Activated T-cell treated with anti-CD3 and anti-CD28 coated beads, Interleukin-2, amount 50 U/mL, for 72 hours (primary cell): ENCODE data around the gene OTOR. TPM values are rescaled to one million over a fixed set of nuclear protein-coding genes. Genes with fewer than 3 reads are reported as not detected.

Source experiments
- ATAC-seq, 2 donors: fragments of 150-1000 bp; cut with Tn5 transposase; replicated peaks in 1 of 2; 2 replicates each; pipeline ENCODE4 v1.10.0; 2021; ENCODE audit warnings: moderate library complexity in 2 of 2, mild to moderate bottlenecking in 1 of 2
- DNase-seq, 2 donors: peaks; one replicate each; pipeline ENCODE4 v3.0.0; 2021 to 2022; ENCODE audit warnings: mixed read lengths in 1 of 2
- H3K27ac Mint-ChIP-seq: one replicate; pipeline ENCODE4 v1.8.0; 2022; ENCODE audit warnings: mild to moderate bottlenecking, moderate library complexity, mixed read lengths
- H3K27me3 Mint-ChIP-seq: one replicate; pipeline ENCODE4 v1.8.0; 2022; ENCODE audit warnings: low read depth, mixed read lengths
- H3K36me3 Mint-ChIP-seq, 2 donors: one replicate each; pipeline ENCODE4 v1.8.0; 2022; ENCODE audit warnings: mixed read lengths in 2 of 2, mild to moderate bottlenecking in 1 of 2; ENCODE audit not compliant: insufficient read depth in 2 of 2
- H3K4me1 Mint-ChIP-seq: one replicate; pipeline ENCODE4 v1.8.0; 2022; ENCODE audit warnings: low read depth, mixed read lengths
- H3K4me3 Mint-ChIP-seq, 2 donors: one replicate each; pipeline ENCODE4 v1.8.0; 2022; ENCODE audit warnings: mild to moderate bottlenecking in 2 of 2, mixed read lengths in 2 of 2, moderate library complexity in 2 of 2
- H3K9me3 Mint-ChIP-seq, 2 donors: one replicate each; pipeline ENCODE4 v1.8.0; 2022; ENCODE audit warnings: mixed read lengths in 2 of 2
- total RNA-seq, 2 donors: library from RNA; stranded (reverse); gene quantifications; one replicate each; pipeline ENCODE4 v1.2.3, GENCODE V29; 2022

The OTOR gene
- total RNA-seq, 2 donors from 2014 or later = not detected

GRCh38 chr20:16759181-16759563 is 11.0 kb downstream of the OTOR start:
- Mint-ChIP-seq H3K27me3 (peaks cover 15% of the 10 kb centered on the region), H3K36me3 (peaks cover 0 to 2% of the 10 kb centered on the region in 2 donors), H3K9me3 (peaks cover 0 to 7% of the 10 kb centered on the region in 2 donors), H3K27ac (no peak overlapping the region), H3K4me3 (no peak overlapping the region), H3K4me1 (peaks cover 10% of the 10 kb centered on the region)
- DNase-seq (no peak), ATAC-seq (no peak)

GRCh38 chr20:16760431-16761304 is 12.5 kb downstream of the OTOR start:
- H3K9me3 Mint-ChIP-seq = peaks cover 0 to 5% of the 10 kb centered on the region in 2 donors
- peaks cover 10% of the 10 kb centered on the region for H3K4me1 Mint-ChIP-seq
- no peak for DNase-seq
- H3K36me3 Mint-ChIP-seq = peaks cover 0 to 2% of the 10 kb centered on the region in 2 donors
- peaks cover 16% of the 10 kb centered on the region for H3K27me3 Mint-ChIP-seq
- no peak overlapping the region for H3K4me3 Mint-ChIP-seq
- H3K27ac Mint-ChIP-seq = no peak overlapping the region
- no peak for ATAC-seq

DNA sequence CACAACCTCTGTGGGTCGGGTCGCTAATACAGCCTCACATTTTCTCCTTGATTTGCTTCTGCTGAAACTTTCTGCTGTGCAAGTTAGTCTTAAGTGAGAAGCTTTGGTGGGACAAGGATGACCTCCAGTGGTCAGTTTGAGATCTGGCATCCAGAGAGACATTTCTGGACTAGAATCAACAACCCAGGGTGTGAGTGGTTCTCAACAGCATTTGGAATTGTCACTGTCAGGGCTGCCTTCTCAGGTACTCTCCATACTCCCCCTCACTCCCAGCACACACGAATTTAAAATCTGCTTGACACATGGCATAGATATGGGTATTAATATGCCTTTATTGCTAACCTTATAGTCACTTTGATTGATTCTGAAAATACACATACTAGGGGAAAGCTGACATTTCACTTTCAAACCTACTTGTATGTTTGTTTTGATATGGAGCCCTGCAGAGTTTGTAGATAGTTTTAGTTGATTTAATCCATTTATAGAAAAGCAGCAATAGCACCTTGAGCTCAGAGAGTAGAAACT is 13.2 kb downstream of the OTOR start:
- peak; percentile 61 to 72 for ATAC-seq
- no peak overlapping the region for H3K4me3 Mint-ChIP-seq
- peaks cover 10% of the 10 kb centered on the region for H3K4me1 Mint-ChIP-seq
- peak; percentile 36 to 45 for DNase-seq
- peaks cover 22% of the 10 kb centered on the region for H3K27me3 Mint-ChIP-seq
- H3K9me3 Mint-ChIP-seq = peaks cover 0 to 2% of the 10 kb centered on the region in 2 donors
- no peak overlapping the region for H3K27ac Mint-ChIP-seq
- H3K36me3 Mint-ChIP-seq = peaks cover 0 to under 1% of the 10 kb centered on the region in 2 donors

DNA sequence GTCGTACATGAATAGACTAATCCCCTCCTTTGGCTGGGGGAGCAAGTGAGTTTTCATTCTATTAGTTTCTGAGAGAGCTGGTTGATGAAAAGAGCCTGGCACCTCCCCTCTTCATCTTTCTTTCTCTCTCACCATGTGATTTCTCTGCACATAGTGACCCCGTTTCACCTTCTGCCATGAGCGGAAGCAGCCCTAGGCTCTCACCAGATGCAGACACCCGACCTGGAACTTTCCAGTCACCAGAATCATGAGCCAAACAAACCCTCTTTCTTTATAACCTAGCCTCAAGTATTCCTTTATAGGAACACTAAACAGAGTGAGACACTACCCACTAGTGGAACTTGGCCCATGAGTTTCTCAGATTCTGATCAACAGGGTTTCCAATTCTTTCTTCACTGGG is 16.4 kb downstream of the OTOR start:
- no peaks in the 10 kb centered on the region for H3K4me1 Mint-ChIP-seq

GRCh38 chr20:16771213-16771612 is 23.1 kb downstream of the OTOR start:
- DNase-seq (no peak), ATAC-seq (no peak)
- H3K9me3 Mint-ChIP-seq = peaks cover 3 to 4% of the 10 kb centered on the region in 2 donors
- no peak overlapping the region for H3K4me3 Mint-ChIP-seq
- H3K27ac Mint-ChIP-seq = no peak overlapping the region
- H3K36me3 Mint-ChIP-seq = no peaks in the 10 kb centered on the region
- H3K4me1 Mint-ChIP-seq = no peaks in the 10 kb centered on the region
- H3K27me3 Mint-ChIP-seq = peaks cover 16% of the 10 kb centered on the region

More for the DNA sequence above, 16.4 kb downstream of the OTOR start:
- Mint-ChIP-seq H3K9me3 (no peaks in the 10 kb centered on the region), H3K27me3 (peaks cover 29% of the 10 kb centered on the region), H3K4me3 (no peak overlapping the region), H3K36me3 (no peaks in the 10 kb centered on the region), H3K27ac (no peak overlapping the region)
- ATAC-seq (no peak), DNase-seq (no peak)

DNA sequence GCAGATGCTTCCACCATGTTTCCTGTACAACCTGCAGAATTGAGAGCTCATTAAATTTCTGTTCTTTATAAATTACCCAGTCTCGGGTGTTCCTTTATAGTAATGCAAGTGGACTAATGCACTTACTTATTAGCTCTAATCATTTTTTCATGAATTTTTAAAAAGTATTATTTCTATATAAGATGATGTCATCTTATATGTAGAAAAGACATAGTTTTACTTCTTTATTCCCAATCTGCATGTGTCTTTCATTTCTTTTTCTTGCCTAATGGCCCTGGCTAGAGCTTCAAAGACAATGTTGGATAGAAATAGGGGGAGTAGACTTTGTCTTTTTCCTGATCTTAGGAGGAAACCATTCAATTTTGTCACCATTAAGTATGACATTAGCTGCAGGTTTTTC is 27.8 kb downstream of the OTOR start:
- Mint-ChIP-seq H3K4me1 (no peaks in the 10 kb centered on the region), H3K27me3 (peaks cover 8% of the 10 kb centered on the region), H3K4me3 (no peak overlapping the region), H3K36me3 (peaks cover 0 to 4% of the 10 kb centered on the region in 2 donors), H3K27ac (no peak overlapping the region), H3K9me3 (peaks cover 5 to 6% of the 10 kb centered on the region in 2 donors)
- DNase-seq = no peak
- ATAC-seq = no peak

DNA sequence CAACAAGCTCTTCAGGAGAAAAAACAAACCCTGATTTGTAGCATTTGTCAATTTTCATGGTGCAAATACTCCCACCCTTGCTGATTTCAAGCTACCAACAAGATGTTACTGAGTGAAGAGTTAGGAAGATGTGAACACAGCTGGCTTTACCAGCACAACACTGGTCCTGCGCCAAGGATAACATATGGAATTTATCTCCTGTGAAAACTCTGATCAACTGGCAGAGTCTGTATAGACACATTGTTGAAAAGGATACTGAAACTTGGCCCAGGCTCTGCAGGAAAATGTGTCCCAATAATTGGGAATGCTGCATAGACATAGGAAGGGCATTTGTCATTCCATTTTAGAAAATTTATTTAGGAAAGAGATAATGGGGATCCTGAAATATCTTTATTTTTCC is 29.0 kb downstream of the OTOR start:
- DNase-seq = no peak
- ATAC-seq = no peak
- H3K4me1 Mint-ChIP-seq = no peaks in the 10 kb centered on the region
- peaks cover 5 to 7% of the 10 kb centered on the region in 2 donors for H3K9me3 Mint-ChIP-seq
- H3K27me3 Mint-ChIP-seq = peaks cover 8% of the 10 kb centered on the region
- no peak overlapping the region for H3K4me3 Mint-ChIP-seq
- H3K27ac Mint-ChIP-seq = no peak overlapping the region
- peaks cover 0 to 4% of the 10 kb centered on the region in 2 donors for H3K36me3 Mint-ChIP-seq

DNA sequence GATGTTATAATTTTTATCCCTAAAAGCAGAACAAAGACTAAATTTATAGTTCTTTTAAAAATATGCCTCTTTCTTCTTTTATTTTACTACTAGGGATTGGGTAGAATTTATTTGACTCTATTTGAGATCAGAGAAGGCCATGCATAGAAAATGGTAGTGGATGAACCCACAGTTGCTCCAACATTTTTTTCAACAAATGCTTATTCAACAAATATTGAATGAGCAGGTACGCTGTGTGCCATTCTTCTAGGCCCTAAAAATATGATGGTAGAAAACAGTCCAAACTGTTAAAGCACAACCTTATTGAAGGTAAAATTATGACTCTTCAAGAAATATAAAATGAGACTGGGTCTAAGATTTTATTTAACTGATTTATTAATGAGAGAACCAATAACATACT is 30.0 kb downstream of the OTOR start:
- H3K27me3 Mint-ChIP-seq = peaks cover 5% of the 10 kb centered on the region
- no peak for ATAC-seq
- H3K27ac Mint-ChIP-seq = no peak overlapping the region
- H3K9me3 Mint-ChIP-seq = peaks cover 8 to 12% of the 10 kb centered on the region in 2 donors
- H3K4me3 Mint-ChIP-seq = no peak overlapping the region
- no peak for DNase-seq
- no peaks in the 10 kb centered on the region for H3K4me1 Mint-ChIP-seq
- peaks cover 1 to 5% of the 10 kb centered on the region in 2 donors for H3K36me3 Mint-ChIP-seq

- ATAC-seq (no peak), DNase-seq (no peak)
- peaks cover 6 to 10% of the 10 kb centered on the region in 2 donors for H3K9me3 Mint-ChIP-seq
- no peaks in the 10 kb centered on the region for H3K4me1 Mint-ChIP-seq
- no peak overlapping the region for H3K27ac Mint-ChIP-seq
- H3K36me3 Mint-ChIP-seq = peaks cover 1 to 6% of the 10 kb centered on the region in 2 donors
- H3K4me3 Mint-ChIP-seq = no peak overlapping the region
- H3K27me3 Mint-ChIP-seq = no peaks in the 10 kb centered on the region
Measured at GRCh38 chr20:16781496-16781895, 33.3 kb downstream of the OTOR start.

GRCh38 chr20:16785226-16785625 is 37.1 kb downstream of the OTOR start:
- H3K27me3 Mint-ChIP-seq = no peaks in the 10 kb centered on the region
- no peak for DNase-seq
- H3K4me1 Mint-ChIP-seq = no peaks in the 10 kb centered on the region
- H3K27ac Mint-ChIP-seq = no peak overlapping the region
- no peak overlapping the region for H3K4me3 Mint-ChIP-seq
- ATAC-seq = no peak
- H3K36me3 Mint-ChIP-seq = peaks cover 1 to 4% of the 10 kb centered on the region in 2 donors
- peaks cover 8 to 10% of the 10 kb centered on the region in 2 donors for H3K9me3 Mint-ChIP-seq

Other genes with a start within 250 kb of the OTOR start
- gene KIF16B, start 174.9 kb upstream of the OTOR start, total RNA-seq = 1 to 10 TPM; 6.0 to 7.3 TPM
- gene SNRPB2, start 18.3 kb upstream of the OTOR start, total RNA-seq = 10 to 100 TPM; 71.6 to 78.3 TPM